HG03442 (cell line): ENCODE data around the gene TMBIM6.
"Not testable (repeated sequence)": the region's sequence is repeated elsewhere in the genome, so short reads cannot be mapped to it uniquely, and the experiment has no call there.

Experiments used
- ATAC-seq: cut with Tn5 transposase; IDR thresholded peaks from one replicate; pipeline ENCODE4 v1.9.1; 2021; ENCODE audit warnings: mild to moderate bottlenecking, moderate library complexity; ENCODE audit not compliant: unreplicated experiment

The TMBIM6 gene

GRCh38 chr12:49740930-49741881, at the start of gene TMBIM6:
Gene TMBIM6 (plus strand): TSS chr12:49741557. CDS start chr12:49752494, 10,937 bp downstream.
- ATAC-seq = peak; percentile 93

GRCh38 chr12:49692851-49693250, 48.5 kb upstream of the TMBIM6 start:
- ATAC-seq = no peak

GRCh38 chr12:49693931-49694444, 47.4 kb upstream of the TMBIM6 start:
- no peak for ATAC-seq

- ATAC-seq = no peak
Observed at GRCh38 chr12:49696723-49697122, 44.6 kb upstream of the TMBIM6 start.

- no peak for ATAC-seq
Observed at GRCh38 chr12:49697808-49698207, 43.5 kb upstream of the TMBIM6 start.

GRCh38 chr12:49698619-49699545, 42.5 kb upstream of the TMBIM6 start:
- ATAC-seq = peak; percentile 75

- ATAC-seq = no peak
Observed at GRCh38 chr12:49702009-49702408, 39.3 kb upstream of the TMBIM6 start.

- ATAC-seq = no peak
Observed at GRCh38 chr12:49702676-49703215, 38.6 kb upstream of the TMBIM6 start.

GRCh38 chr12:49703647-49704137, 37.7 kb upstream of the TMBIM6 start:
- ATAC-seq = no peak

GRCh38 chr12:49705479-49706134, 35.8 kb upstream of the TMBIM6 start:
- no peak for ATAC-seq

- ATAC-seq = peak; percentile 11
Observed at GRCh38 chr12:49706351-49707127, 34.8 kb upstream of the TMBIM6 start.

GRCh38 chr12:49707128-49707811, 34.1 kb upstream of the TMBIM6 start, which contains the start of gene FMNL3:
Gene FMNL3 (minus strand): TSS chr12:49707405. CDS start chr12:49707180, 225 bp downstream.
- peak; percentile 82 for ATAC-seq

GRCh38 chr12:49707812-49708147, 33.6 kb upstream of the TMBIM6 start:
- ATAC-seq = no peak

GRCh38 chr12:49708851-49709250, 32.5 kb upstream of the TMBIM6 start:
- no peak for ATAC-seq

GRCh38 chr12:49713952-49714351, 27.4 kb upstream of the TMBIM6 start:
- ATAC-seq = not testable (repeated sequence)

GRCh38 chr12:49716553-49716952, 24.8 kb upstream of the TMBIM6 start:
- peak; percentile 70 for ATAC-seq

GRCh38 chr12:49717800-49718199, 23.6 kb upstream of the TMBIM6 start:
- not testable (repeated sequence) for ATAC-seq

- ATAC-seq = no peak
Observed at GRCh38 chr12:49720214-49720613, 21.1 kb upstream of the TMBIM6 start.

GRCh38 chr12:49721355-49721754, 20.0 kb upstream of the TMBIM6 start:
- ATAC-seq = not testable (repeated sequence)
